Activated T-helper 1 cell treated with anti-CD3 and anti-CD28 coated beads, Interleukin-2, amount 50 U/mL, for 16 hours (primary cell): Measurements from ENCODE around the gene EMB.
A peak's percentile ranks its signal among the peaks of the same experiment; 100 is the strongest.
"Not testable (repeated sequence)": the region's sequence is repeated elsewhere in the genome, so short reads cannot be mapped to it uniquely, and the experiment has no call there.

Experiments
- DNase-seq, 2 donors: peaks; one replicate each; pipeline ENCODE4 v3.0.0-alpha.2; 2020; ENCODE audit warnings: low read depth in 1 of 2, low spot score in 1 of 2

The EMB gene

GRCh38 chr5:50440651-50441492 lies at the start of gene EMB:
TSS of gene EMB (minus strand) at chr5:50441288. CDS start at chr5:50441151, 137 bp downstream.
- DNase-seq, result peak; percentile 58 to 69

- DNase-seq, result peak in 1 of 2 donors; percentile 26
Measured at GRCh38 chr5:50489491-50489890, 48.4 kb upstream of the EMB start.

DNA sequence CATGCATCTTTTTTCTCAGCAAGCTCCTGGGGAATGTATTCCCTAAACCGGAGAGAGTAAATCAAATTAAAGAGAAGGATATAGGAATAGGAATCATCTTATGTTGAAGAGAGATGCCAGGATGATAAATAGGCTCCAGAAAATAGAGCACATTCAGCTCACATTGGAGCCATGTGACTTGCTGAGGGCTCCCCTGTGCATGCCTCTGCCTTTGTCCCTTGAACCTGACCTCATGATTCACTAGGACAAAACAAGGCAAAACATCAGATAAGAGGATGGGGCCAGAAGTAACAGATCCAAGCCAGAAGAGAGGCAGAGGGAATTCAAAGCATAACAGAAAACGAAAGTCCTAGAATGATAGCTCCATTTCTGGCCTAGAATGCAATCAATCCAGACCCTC lies 37.7 kb upstream of the EMB start:
- not testable (repeated sequence) for DNase-seq

- no peak for DNase-seq
Measured at GRCh38 chr5:50476549-50476948, 35.5 kb upstream of the EMB start.

DNA sequence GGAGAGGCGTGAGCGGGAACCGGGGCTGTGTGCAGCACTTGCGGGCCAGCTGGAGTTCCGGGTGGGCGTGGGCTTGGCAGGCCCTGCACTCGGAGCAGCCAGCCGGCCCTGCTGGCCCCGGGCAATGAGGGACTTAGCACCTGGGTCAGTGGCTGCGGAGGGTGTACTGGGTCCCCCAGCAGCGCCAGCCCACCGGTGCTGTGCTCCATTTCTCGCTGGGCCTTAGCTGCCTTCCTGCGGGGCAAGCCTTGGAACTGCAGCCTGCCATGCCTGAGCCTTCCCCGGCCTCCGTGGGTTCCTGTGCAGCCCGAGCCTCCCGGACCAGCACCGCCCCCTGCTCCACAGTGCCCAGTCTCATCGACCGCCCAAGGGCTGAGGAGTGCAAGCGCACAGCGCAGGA lies 23.9 kb upstream of the EMB start:
- not testable (repeated sequence) for DNase-seq

GRCh38 chr5:50463726-50464125 lies 22.6 kb upstream of the EMB start:
- no peak for DNase-seq

- no peak for DNase-seq
Measured at GRCh38 chr5:50463047-50463446, 22.0 kb upstream of the EMB start.

DNA sequence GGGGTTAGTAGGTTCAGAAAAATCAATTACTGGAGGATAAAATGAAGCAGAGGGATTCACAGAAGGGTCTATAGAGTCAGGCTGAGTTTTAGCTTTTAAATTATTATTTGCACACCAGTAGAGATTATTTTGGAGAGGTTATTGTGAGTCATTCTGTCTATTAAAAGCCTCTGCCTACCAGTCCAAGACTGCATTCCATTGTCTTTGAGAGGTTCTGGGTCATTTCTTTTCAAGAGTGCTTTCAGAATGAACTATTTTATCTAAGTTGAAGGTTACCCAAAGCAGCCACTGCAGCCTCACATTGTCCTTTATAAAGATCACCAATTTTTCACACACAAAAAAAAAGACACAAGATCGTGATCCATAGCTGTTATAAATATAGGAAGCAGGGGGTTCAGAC lies 21.5 kb upstream of the EMB start:
- not testable (repeated sequence) for DNase-seq

DNA sequence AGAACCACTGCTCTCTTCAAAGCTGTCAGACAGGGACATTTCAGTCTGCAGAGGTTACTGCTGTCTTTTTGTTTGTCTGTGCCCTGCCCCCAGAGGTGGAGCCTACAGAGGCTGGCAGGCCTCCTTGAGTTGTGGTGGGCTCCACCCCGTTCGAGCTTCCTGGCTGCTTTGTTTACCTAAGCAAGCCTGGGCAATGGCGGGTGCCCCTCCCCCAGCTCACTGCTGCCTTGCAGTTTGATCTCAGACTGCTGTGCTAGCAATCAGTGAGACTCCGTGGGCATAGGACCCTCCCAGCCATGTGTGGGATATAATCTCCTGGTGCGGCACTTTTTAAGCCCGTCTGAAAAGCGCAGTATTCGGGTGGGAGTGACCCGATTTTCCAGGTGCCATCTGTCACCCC lies 17.3 kb upstream of the EMB start:
- DNase-seq, result not testable (repeated sequence)

- not testable (repeated sequence) for DNase-seq
Measured at GRCh38 chr5:50449241-50449640, 8.2 kb upstream of the EMB start.

- no peak for DNase-seq
Measured at GRCh38 chr5:50447941-50448340, 6.9 kb upstream of the EMB start.

DNA sequence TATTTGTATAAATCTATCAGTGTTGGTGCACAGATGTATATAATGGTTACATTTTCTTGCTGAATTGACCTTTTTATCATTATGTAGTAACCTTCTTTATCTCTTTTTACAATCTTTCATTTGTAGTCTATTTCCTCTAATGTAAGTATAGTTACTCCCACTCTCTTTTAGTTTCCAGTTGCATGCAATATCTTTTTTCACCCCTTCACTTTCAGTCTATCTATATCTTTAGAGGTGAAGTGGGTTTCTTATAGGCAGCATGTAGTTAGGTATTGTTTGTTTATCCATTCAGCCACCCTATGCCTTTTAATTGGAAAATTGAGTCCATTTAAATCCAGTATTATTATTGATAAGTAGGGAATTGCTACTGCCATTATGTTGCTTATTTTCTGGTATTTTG lies 6.1 kb upstream of the EMB start:
- DNase-seq, result no peak

- DNase-seq, result no peak
Measured at GRCh38 chr5:50445296-50445949, 4.3 kb upstream of the EMB start.

DNA sequence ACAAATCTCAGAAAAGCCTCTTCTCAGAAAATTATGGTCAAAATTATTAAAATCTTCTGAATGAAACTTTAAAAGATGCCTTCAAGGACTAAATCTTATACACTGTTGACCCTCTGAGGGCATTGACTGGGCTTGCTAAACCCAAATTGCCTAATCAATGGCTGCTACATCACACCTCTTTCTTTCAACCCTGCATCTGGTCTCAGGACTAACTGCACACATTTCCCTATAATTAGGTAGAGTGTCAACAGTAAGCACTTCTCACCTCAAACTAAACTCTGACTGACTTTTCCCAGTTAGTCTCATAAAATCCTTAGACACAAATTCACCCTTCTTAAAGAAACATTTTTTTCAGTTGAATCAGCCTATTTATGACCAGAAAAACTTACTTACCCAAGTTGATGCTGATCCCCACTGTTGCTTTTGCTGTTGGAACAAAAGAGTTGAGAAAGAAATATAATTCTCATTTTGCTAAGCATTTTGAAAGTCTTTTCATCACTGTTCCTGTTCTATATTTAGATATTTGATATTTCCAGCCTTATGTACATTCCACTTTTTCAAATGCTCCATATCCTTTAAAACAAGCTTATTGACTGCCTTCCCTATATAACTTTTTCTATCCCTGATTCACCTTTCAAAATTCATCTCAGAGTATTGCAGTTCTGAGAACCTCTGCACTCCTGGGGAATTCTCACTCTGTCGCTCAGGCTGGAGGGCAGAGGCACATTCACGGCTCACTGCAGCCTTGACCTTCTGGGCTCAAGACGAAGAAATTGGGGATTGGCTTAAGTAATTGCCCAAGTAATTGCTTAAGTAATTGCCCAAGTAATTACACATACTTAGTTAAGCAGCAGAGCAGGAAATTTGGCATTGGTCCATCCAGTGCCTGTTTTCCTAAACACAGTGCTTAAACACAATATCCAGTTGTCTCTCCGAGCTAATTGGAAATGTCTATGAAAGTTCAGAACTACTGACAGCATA lies 1.8 kb upstream of the EMB start:
- DNase-seq, result not testable (repeated sequence)

DNA sequence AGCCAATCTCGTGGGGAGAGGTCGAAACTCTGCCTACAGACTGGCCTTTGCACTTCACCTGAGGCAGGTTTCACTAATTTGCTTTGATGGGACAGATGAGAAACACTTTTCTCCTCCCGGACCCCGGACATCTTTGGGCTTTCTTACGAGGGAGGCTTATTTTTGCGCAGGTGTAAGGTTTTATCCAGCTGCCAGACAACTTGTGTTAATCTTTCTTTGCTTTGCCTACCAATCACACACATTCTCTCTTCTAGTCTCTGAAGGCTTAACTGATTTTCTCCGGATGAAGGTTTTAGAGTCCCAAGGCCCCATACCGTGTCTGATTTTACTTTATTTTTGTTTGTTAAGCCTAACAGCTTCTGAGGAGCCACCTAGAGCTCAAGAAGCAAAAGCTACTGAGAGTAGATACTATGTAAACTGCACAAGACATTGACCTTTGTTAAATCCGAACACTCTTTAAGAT lies 436 bp upstream of the EMB start:
- no peak for DNase-seq

GRCh38 chr5:50439221-50439620 lies 1.9 kb downstream of the EMB start:
- no peak for DNase-seq

- DNase-seq, result not testable (repeated sequence)
Measured at GRCh38 chr5:50438060-50438459, 3.0 kb downstream of the EMB start.

DNA sequence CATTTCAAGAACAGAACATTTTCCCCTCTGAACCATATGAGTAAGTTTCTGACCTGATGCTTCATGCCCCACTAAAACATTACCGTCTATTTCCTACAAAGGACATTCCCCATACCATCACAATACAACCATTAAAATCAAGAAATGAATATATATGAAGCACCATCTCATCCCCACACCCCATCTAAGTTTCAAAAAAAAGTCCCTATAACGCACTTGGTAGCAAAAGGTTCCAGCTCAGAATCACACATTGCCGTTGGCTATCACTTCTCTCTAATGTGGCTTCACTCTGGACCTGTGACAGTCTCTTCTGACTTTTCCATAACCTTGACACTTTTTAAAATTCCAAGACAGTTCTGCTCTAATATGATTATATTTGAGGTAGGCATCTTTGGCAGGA lies 5.9 kb downstream of the EMB start:
- DNase-seq, result no peak

DNA sequence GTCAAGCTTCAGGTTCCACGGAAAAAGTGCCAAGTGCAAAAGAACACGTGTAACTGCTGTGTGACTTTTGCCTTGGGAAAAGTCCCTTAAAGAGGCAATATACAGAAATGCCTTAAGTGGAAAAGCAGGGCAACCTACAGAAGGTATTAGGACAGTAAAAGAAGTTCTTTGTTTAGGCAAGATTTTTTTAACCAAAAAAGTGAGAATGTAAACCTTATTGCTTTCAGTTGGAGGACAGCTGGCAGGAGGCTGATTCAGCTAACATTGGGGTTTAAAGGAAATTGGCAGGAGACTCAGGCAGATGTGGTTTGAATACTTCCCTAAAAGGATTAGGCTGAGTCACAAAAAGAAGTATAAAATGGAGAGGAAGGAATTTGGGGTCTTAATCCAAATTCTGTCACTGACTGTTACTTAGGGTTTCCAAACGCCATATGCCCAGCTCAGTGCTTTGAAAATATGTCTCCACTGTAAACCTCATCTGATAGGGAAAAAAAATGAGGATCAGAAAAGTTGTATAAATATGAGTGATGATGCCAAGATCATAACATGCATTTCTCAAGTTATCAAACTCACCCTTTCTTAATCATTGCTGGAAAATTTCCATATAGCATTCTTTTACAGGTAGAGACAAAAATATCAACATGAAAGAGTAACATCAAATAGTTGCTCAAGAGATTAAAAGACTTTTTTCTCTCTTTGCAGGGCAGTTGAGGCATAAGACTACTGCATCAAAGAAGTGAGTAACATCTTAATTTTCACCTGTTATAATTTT lies 9.8 kb downstream of the EMB start:
- DNase-seq, result not testable (repeated sequence)

- DNase-seq, result not testable (repeated sequence)
Measured at GRCh38 chr5:50423100-50423799, 17.8 kb downstream of the EMB start.
